ENCODE data around the gene VAC14. TPM values are rescaled to one million over a fixed set of nuclear protein-coding genes. Genes with fewer than 3 reads are reported as not detected.

VAC14 gene
- polyA plus RNA-seq, 2 of the 4 experiments (the other 2 are of a cell fraction), result 25.3 to 27.0 TPM

- DNase-seq (ENCODE audit: low read depth in 1 of 2, low spot score in 1 of 2) (peak in 1 of 2 experiments; percentile 54), ATAC-seq (peak; percentile 37 to 57; a peak in 3 of 6 replicates), FAIRE-seq (no peak)
- CTCF ChIA-PET, result interaction anchor here (0.7 to 23.4 kb wide), 28 partner anchors 9 to 679 kb away, joined by 3 to 463 read pairs (median 6); partner anchors contain the start of gene CALB2
- TF ChIP-seq SMC3 (IDR thresholded peaks at IDR 0.05) (peak; percentile 93), RCOR1 (IDR thresholded peaks at IDR 0.05; ENCODE audit: low read depth, low read length) (no peak), HOXA7 (CRISPR knock-in tag; IDR thresholded peaks at IDR 0.05) (no peak), NFE2L2 (conservative IDR thresholded peaks at IDR 0.05; ENCODE audit: low read length) (no peak), CBX2 (IDR thresholded peaks at IDR 0.05; ENCODE audit: borderline replicate concordance, low read depth) (no peak), RARB (CRISPR knock-in tag; IDR thresholded peaks at IDR 0.05) (no peak), REST (IDR thresholded peaks at IDR 0.05) (no peak), RAD21 (conservative IDR thresholded peaks at IDR 0.05 in 1 of 2, IDR thresholded peaks at IDR 0.05 in 1 of 2) (peak; percentile 42 to 89; a peak in 4 of 5 replicates), POLR2AphosphoS2 (conservative IDR thresholded peaks at IDR 0.05; ENCODE audit: low read length) (no peak), MAX (IDR thresholded peaks at IDR 0.05) (no peak)
- TF ChIP-seq, protein P1, sequence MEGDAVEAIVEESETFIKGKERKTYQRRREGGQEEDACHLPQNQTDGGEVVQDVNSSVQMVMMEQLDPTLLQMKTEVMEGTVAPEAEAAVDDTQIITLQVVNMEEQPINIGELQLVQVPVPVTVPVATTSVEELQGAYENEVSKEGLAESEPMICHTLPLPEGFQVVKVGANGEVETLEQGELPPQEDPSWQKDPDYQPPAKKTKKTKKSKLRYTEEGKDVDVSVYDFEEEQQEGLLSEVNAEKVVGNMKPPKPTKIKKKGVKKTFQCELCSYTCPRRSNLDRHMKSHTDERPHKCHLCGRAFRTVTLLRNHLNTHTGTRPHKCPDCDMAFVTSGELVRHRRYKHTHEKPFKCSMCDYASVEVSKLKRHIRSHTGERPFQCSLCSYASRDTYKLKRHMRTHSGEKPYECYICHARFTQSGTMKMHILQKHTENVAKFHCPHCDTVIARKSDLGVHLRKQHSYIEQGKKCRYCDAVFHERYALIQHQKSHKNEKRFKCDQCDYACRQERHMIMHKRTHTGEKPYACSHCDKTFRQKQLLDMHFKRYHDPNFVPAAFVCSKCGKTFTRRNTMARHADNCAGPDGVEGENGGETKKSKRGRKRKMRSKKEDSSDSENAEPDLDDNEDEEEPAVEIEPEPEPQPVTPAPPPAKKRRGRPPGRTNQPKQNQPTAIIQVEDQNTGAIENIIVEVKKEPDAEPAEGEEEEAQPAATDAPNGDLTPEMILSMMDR (IDR thresholded peaks at IDR 0.05), result peak; percentile 80
- POLR2A ChIA-PET, result no interaction called here
- Histone ChIP-seq H3K27ac (peak overlapping the region; percentile 33 to 97; a peak in 3 of 6 replicates), H3K4me3 (no peak overlapping the region), H3K4me2 (no peak overlapping the region; the same call in 2 of the 3 replicates), H3K9me3 (no peaks in the 10 kb centered on the region), H3K4me1 (peaks cover 54% of the 10 kb centered on the region)
- 78% methylated on average over 37 of the region's 80 CpGs for WGBS (ENCODE audit: missing lambda C conversion rate)
These were observed 121.1 kb downstream of the VAC14 start for GRCh38 chr16:70679671-70680494.

- FAIRE-seq (no peak), ATAC-seq (no peak), DNase-seq (ENCODE audit: low read depth in 1 of 2, low spot score in 1 of 2) (no peak)
- no peaks in the 10 kb centered on the region for H3K9me3 ChIP-seq
- peak overlapping the region in 1 of 2 experiments; percentile 97; a peak in 1 of 6 replicates for H3K27ac ChIP-seq
- 90% methylated on average over 30 of the region's 31 CpGs for WGBS (ENCODE audit: missing lambda C conversion rate)
- ChIA-PET POLR2A (no interaction called here), CTCF (interaction anchor here (0.9 to 23.4 kb wide), 24 partner anchors 8 to 680 kb away, joined by 3 to 463 read pairs (median 8); partner anchors contain the start of gene CALB2)
- TF ChIP-seq, protein P1 (IDR thresholded peaks at IDR 0.05), result no peak
- TF ChIP-seq POLR2A (IDR thresholded peaks at IDR 0.05; ENCODE audit: low read length) (no peak), ZFP36 (IDR thresholded peaks at IDR 0.05; ENCODE audit: borderline replicate concordance, partially characterized antibody) (no peak), GATA3 (IDR thresholded peaks at IDR 0.05; ENCODE audit: borderline replicate concordance) (no peak), ATOH8 (CRISPR knock-in tag; IDR thresholded peaks at IDR 0.05; ENCODE audit: low read depth) (no peak), HOXA7 (CRISPR knock-in tag; IDR thresholded peaks at IDR 0.05) (no peak), EP300 (IDR thresholded peaks at IDR 0.05) (no peak), MYC (IDR thresholded peaks at IDR 0.05; ENCODE audit: borderline replicate concordance, low read length) (no peak), EHF (CRISPR knock-in tag; IDR thresholded peaks at IDR 0.05) (no peak), MAZ (IDR thresholded peaks at IDR 0.05; ENCODE audit: borderline replicate concordance, low read depth, low read length) (no peak), JUNB (IDR thresholded peaks at IDR 0.05) (no peak), NPAS2 (CRISPR knock-in tag; IDR thresholded peaks at IDR 0.05; ENCODE audit: borderline replicate concordance) (no peak), SREBF2 (IDR thresholded peaks at IDR 0.05) (no peak)
- H3K4me1 ChIP-seq, result peaks cover 46% of the 10 kb centered on the region
- H3K4me3 ChIP-seq, result no peak overlapping the region
- H3K4me2 ChIP-seq, result no peak overlapping the region
These were observed 121.9 kb downstream of the VAC14 start for GRCh38 chr16:70678898-70679670.

Data from A549 (cell line).